NCI-H128 (cell line): Measurements from ENCODE around the gene NGEF.

Source experiments
- DNase-seq: peaks from one replicate; lab custom pipeline; 2025; ENCODE audit not compliant: unreplicated experiment; lab: John Stamatoyannopoulos, UW

NGEF gene

GRCh38 chr2:233047206-233047605 lies 34.1 kb upstream of the NGEF start:
- no peak for DNase-seq

GRCh38 chr2:233044974-233045605 lies 32.0 kb upstream of the NGEF start:
- no peak for DNase-seq

GRCh38 chr2:233042549-233042948 lies 29.5 kb upstream of the NGEF start:
- no peak for DNase-seq

GRCh38 chr2:233041722-233042323 lies 28.8 kb upstream of the NGEF start:
- no peak for DNase-seq

GRCh38 chr2:233040571-233040970 lies 27.5 kb upstream of the NGEF start:
- DNase-seq = no peak

- DNase-seq = no peak
Measured at GRCh38 chr2:233039846-233040530, 26.9 kb upstream of the NGEF start.

- no peak for DNase-seq
Measured at GRCh38 chr2:233039212-233039845, 26.3 kb upstream of the NGEF start.

GRCh38 chr2:233037078-233037477 lies 24.0 kb upstream of the NGEF start:
- no peak for DNase-seq

GRCh38 chr2:233036162-233036838 lies 23.2 kb upstream of the NGEF start:
- no peak for DNase-seq

- no peak for DNase-seq
Measured at GRCh38 chr2:233035426-233036161, 22.5 kb upstream of the NGEF start.

- no peak for DNase-seq
Measured at GRCh38 chr2:233034091-233034882, 21.2 kb upstream of the NGEF start.

GRCh38 chr2:233033672-233034071 lies 20.6 kb upstream of the NGEF start:
- DNase-seq = no peak

GRCh38 chr2:233032551-233033320 lies 19.7 kb upstream of the NGEF start, which contains the start of gene NEU2:
Gene NEU2, plus strand, starts transcription at chr2:233032672. Its CDS starts 0 bp downstream, at chr2:233032672.
- DNase-seq = no peak

GRCh38 chr2:233031556-233032500 lies 18.8 kb upstream of the NGEF start:
- no peak for DNase-seq

- DNase-seq = no peak
Measured at GRCh38 chr2:233029321-233029720, 16.3 kb upstream of the NGEF start.

- no peak for DNase-seq
Measured at GRCh38 chr2:233026198-233026813, 13.2 kb upstream of the NGEF start.

- no peak for DNase-seq
Measured at GRCh38 chr2:233025706-233026105, 12.7 kb upstream of the NGEF start.
